Right lobe of liver (tissue), 6 donors: ENCODE data around the gene DNAJB4. TPM values are rescaled to one million over a fixed set of nuclear protein-coding genes. Genes with fewer than 3 reads are reported as not detected.
A peak's percentile ranks its signal among the peaks of the same experiment; 100 is the strongest.

Source experiments
- ATAC-seq, 4 donors: fragments of 200-7000 bp; cut with Tn5 transposase; one replicate each; pipeline ENCODE4 v1.9.1; 2020; ENCODE audit warnings: mild to moderate bottlenecking in 4 of 4, moderate library complexity in 4 of 4
- DNase-seq, 3 donors: peaks; one replicate each; pipeline ENCODE4 v3.0.0-alpha.2; 2020
- H3K27ac ChIP-seq, 3 donors: fragments of 200-600 bp; one replicate each; pipeline ENCODE4 v1.8.0; 2022
- H3K27me3 ChIP-seq, 2 donors: fragments of 200-600 bp; one replicate each; pipeline ENCODE4 v1.8.0; 2022
- H3K36me3 ChIP-seq, 4 donors: fragments of 200-600 bp; sonication (generic) in 1 of 4; one replicate each; pipeline versions ENCODE4 v1.5.1 to v1.8.0; 2017 to 2022; ENCODE audit warnings: control low read depth in 1 of 4
- H3K4me1 ChIP-seq, 4 donors: fragments of 200-600 bp; sonication (generic) in 1 of 4; one replicate each; pipeline versions ENCODE4 v1.5.1 to v1.8.0; 2017 to 2022; ENCODE audit warnings: control low read depth in 1 of 4
- H3K4me3 ChIP-seq, 3 donors: fragments of 200-600 bp; one replicate each; pipeline ENCODE4 v1.8.0; 2022
- H3K9me3 ChIP-seq, 4 donors: fragments of 200-600 bp; sonication (generic) in 1 of 4; one replicate each; pipeline versions ENCODE4 v1.5.1 to v1.8.0; 2017 to 2022; ENCODE audit warnings: control low read depth in 1 of 4
- POLR2A ChIP-seq: fragments of 450-650 bp; IDR thresholded peaks from one replicate; pipeline ENCODE4 v1.6.1; 2017; ENCODE audit warnings: antibody characterized with exemption, mild to moderate bottlenecking
- WGBS: methylation state at CpG from one replicate; pipeline ENCODE4 v1.1.6; 2018; ENCODE audit warnings: low coverage, low lambda C conversion rate; ENCODE audit not compliant: insufficient coverage; ENCODE audit errors: missing lambda C conversion rate; 5-methylcytosine and 5-hydroxymethylcytosine counted together
- intact Hi-C, 2 donors: fragments of 100-400 bp; cut with DNase I; formaldehyde crosslinking; loops; one replicate each; pipeline versions ENCODE4 v1.11.2 to v1.14.1; 2022
- total RNA-seq, 6 experiments: library from RNA; depleted of rRNA in 2 of 6; stranded (reverse); fragments of >200 nt in 2 of 6; fragmentation: NEBNext Ultra II Directional in 3 of 6; extraction: Animal tissue kit (Norgen Biotek cat#: 25700) in 3 of 6; gene quantifications; one replicate each; pipeline versions ENCODE4 v1.1.0 to v1.2.4, GENCODE V29; 2016 to 2023
- TF ChIP-seq, protein P1 (sequence below), 4 donors: fragments of 200-600 bp in 3 of 4; fragments of 450-650 bp in 1 of 4; IDR thresholded peaks; one replicate each; pipeline versions ENCODE4 v1.5.1 to v1.8.0; 2016 to 2022; ENCODE audit warnings: antibody characterized with exemption in 4 of 4, mild to moderate bottlenecking in 2 of 4
- donor health status: DM: no; HTN: yes; CAD: no.
- donor health status: DM: no; HTN: no; CAD: no.
- donor health status: DM: no; HTN: no; CAD: no.
- donor health status: DM: no; HTN: yes; CAD: no.
- donor health status: DM: no; HTN: yes; CAD: no.

Gene DNAJB4
- total RNA-seq, 6 experiments from 2014 or later = 10.9 to 21.7 (median 14.4) TPM

DNA sequence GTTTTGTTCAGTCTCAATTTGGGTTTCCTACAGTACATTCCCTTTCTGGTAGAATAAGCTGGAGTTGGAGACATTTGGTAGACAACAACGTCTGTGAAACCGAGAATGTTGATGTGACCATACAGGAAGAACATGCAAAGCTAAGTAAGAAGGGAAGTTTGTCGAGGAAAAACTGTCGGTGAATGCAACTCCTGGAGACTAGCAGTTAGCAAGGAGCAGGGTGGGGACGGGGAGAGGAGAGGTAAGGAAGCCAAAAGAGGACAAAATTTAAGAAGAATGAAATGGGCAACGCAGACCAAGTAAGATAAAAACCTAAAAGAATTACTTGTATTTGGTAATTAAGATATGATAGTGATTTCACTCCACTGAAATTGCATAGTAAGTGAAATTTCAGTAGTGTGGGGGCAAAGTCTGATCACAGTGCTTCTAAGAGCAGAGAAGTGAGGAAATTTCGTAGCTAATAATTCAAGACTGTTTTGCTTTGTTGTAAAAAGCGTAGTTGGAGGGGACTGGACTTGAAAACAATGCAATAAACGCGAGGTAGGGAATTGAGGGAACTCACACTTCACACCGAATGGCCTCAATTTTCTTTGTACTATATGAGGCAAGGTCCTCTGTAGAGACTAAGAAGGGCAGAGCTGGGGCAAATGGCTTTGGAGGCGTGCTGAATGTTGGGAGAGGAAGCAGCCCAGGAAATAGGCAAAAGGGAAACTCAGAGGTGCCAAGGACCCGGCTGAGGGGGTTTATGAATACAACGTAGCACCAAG is 40.2 kb downstream of the DNAJB4 start:
- peak overlapping the region; percentile 89 to 95 (median 94) for H3K27ac ChIP-seq
- no peaks in the 10 kb centered on the region for H3K9me3 ChIP-seq
- DNase-seq (peak in 1 of 3 donors; percentile 52), ATAC-seq (peak; percentile 39 to 49 (median 43))
- peak overlapping the region; percentile 68 to 90 (median 85) for H3K4me3 ChIP-seq
- intact Hi-C loops = no loop called here
- 17% methylated on average over 13 of the region's 14 CpGs for WGBS
- H3K27me3 ChIP-seq = no peaks in the 10 kb centered on the region
- peaks cover 0 to 25% (median 4%) of the 10 kb centered on the region in 4 donors for H3K4me1 ChIP-seq
- TF ChIP-seq, protein P1, sequence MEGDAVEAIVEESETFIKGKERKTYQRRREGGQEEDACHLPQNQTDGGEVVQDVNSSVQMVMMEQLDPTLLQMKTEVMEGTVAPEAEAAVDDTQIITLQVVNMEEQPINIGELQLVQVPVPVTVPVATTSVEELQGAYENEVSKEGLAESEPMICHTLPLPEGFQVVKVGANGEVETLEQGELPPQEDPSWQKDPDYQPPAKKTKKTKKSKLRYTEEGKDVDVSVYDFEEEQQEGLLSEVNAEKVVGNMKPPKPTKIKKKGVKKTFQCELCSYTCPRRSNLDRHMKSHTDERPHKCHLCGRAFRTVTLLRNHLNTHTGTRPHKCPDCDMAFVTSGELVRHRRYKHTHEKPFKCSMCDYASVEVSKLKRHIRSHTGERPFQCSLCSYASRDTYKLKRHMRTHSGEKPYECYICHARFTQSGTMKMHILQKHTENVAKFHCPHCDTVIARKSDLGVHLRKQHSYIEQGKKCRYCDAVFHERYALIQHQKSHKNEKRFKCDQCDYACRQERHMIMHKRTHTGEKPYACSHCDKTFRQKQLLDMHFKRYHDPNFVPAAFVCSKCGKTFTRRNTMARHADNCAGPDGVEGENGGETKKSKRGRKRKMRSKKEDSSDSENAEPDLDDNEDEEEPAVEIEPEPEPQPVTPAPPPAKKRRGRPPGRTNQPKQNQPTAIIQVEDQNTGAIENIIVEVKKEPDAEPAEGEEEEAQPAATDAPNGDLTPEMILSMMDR (IDR thresholded peaks at IDR 0.05) = no peak
- no peak for TF ChIP-seq POLR2A
- no peaks in the 10 kb centered on the region for H3K36me3 ChIP-seq

DNA sequence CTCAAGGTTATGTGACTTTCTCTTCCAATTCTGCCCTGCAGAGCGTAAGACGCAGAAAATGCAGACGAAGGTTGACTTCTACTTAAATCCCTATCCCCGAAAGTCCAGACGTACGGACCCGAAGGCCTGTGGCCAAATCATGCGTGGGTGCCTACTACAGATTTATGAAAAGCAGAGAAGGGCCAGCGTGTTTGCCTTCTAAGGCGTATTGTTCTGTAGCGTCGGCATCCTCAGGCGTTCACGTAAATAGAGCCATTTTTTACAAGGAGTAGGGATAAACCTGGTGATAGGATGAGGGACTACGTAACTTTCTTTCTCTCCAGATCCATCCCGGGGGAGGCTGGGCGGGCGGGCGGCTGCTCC is 40.8 kb downstream of the DNAJB4 start:
- no peak for ATAC-seq
- 6% methylated on average over 11 of the region's 19 CpGs for WGBS
- Histone ChIP-seq H3K4me1 (peaks cover 0 to 25% (median 4%) of the 10 kb centered on the region in 4 donors), H3K27ac (peak overlapping the region; percentile 89 to 95 (median 94)), H3K9me3 (no peaks in the 10 kb centered on the region), H3K27me3 (no peaks in the 10 kb centered on the region), H3K36me3 (no peaks in the 10 kb centered on the region), H3K4me3 (peak overlapping the region; percentile 68 to 90 (median 85))
- no peak for DNase-seq
- intact Hi-C loops = no loop called here
- TF ChIP-seq POLR2A = no peak
- TF ChIP-seq, protein P1 (IDR thresholded peaks at IDR 0.05) = no peak

DNA sequence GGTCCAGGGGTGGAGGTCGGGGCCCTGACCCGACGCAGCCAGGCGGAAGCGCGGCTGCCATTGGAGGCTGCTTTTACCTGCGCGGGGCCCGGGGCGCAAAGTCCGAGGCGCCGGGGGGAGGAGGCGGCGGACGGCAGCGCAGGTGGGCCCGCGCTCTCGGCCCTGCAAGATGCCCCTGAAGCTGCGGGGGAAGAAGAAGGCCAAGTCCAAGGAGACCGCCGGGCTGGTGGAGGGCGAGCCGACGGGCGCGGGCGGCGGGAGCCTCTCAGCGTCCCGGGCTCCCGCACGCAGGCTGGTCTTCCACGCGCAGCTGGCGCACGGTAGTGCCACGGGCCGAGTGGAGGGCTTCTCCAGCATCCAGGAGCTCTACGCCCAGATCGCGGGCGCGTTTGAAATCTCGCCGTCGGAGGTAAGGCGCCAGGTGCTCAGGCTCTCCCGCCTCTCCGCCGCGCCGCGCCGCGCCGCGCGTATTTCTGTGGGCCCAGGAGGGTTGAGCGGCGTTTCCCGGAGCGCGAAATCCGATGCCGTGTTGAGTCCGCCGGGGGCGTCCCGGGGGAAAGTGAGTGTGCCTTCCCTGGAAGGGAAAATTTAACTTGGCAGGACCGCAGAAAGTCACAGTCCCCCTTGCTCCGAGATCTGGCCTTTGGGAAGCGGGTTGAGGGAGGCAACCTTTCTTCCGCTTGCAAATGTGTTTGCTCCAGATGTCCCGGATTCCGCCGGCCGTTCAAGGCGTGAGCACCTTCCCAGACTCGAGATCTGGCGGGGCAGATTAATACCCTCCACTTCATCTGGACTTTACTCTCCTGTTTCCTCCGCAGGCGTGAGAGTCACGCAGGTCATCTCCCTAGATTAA is 41.4 kb downstream of the DNAJB4 start, which contains the start of gene GIPC2:
GIPC2 (plus strand) TSS at position 41 of the 853 bp plus-strand sequence; CDS start at position 170, 129 bp downstream.
- Histone ChIP-seq H3K27me3 (no peaks in the 10 kb centered on the region), H3K4me3 (peak within 1 kb of the TSS; percentile 68 to 90 (median 85)), H3K36me3 (no peaks in the 10 kb centered on the region), H3K27ac (peak within 1 kb of the TSS; percentile 89 to 95 (median 94)), H3K4me1 (peaks cover 0 to 25% (median 4%) of the 10 kb centered on the region in 4 donors), H3K9me3 (no peaks in the 10 kb centered on the region)
- DNase-seq (peak; percentile 77 to 86 (median 85)), ATAC-seq (peak; percentile 77 to 93 (median 89))
- intact Hi-C loops = no loop called here
- TF ChIP-seq, protein P1 (IDR thresholded peaks at IDR 0.05) = no peak
- peak; percentile 68 for TF ChIP-seq POLR2A
- 2% methylated on average over 29 of the region's 85 CpGs for whole genome bisulfite sequencing

DNA sequence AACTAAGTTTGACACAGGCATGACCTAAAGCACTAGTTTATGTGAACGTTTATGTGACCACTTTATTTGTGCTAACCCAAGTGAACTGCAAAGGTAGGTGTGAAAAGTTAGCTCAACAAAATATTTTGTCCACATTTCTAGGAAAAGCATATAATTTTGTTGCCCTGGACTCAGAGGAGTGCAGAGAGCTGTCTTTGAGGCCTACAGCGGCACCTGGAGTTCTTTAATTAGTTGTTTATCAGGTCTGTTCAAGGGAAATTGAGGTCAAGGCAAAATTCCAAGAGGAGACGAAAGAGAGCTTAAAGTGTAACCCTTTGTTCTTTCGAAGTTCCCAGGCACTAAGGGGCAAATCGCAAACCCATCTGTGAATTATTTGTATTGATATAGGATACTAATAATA is 42.4 kb downstream of the DNAJB4 start:
- ATAC-seq (peak in 2 of 4 donors; percentile 9 to 35), DNase-seq (no peak)
- Histone ChIP-seq H3K27me3 (no peaks in the 10 kb centered on the region), H3K27ac (peak overlapping the region; percentile 89 to 95 (median 94)), H3K4me1 (peaks cover 0 to 25% (median 4%) of the 10 kb centered on the region in 4 donors), H3K36me3 (no peaks in the 10 kb centered on the region), H3K9me3 (no peaks in the 10 kb centered on the region), H3K4me3 (peak overlapping the region in 2 of 3 donors; percentile 85 to 90)
- WGBS = 25% methylated on average over 5 of the region's 5 CpGs
- TF ChIP-seq, protein P1 (IDR thresholded peaks at IDR 0.05) = peak in 2 of 4 donors; percentile 7 to 10
- no peak for TF ChIP-seq POLR2A
- intact Hi-C loops = no loop called here
